HG03520 (cell line): Measurements from ENCODE around the gene KCNMA1.
A peak's percentile ranks its signal among the peaks of the same experiment; 100 is the strongest.

Experiments used
- ATAC-seq: cut with Tn5 transposase; IDR thresholded peaks from one replicate; pipeline ENCODE4 v1.9.1; 2021; ENCODE audit warnings: mild to moderate bottlenecking, moderate library complexity; ENCODE audit not compliant: unreplicated experiment

KCNMA1 gene

GRCh38 chr10:77635402-77636227, 2.0 kb downstream of the KCNMA1 start:
- no peak for ATAC-seq

GRCh38 chr10:77634939-77635338, 2.7 kb downstream of the KCNMA1 start:
- no peak for ATAC-seq

- ATAC-seq = no peak
These were observed 4.2 kb downstream of the KCNMA1 start for GRCh38 chr10:77633376-77633775.

GRCh38 chr10:77631241-77631640, 6.4 kb downstream of the KCNMA1 start:
- ATAC-seq = no peak

- ATAC-seq = no peak
These were observed 7.1 kb downstream of the KCNMA1 start for GRCh38 chr10:77630507-77630848.

GRCh38 chr10:77629775-77630506, 7.7 kb downstream of the KCNMA1 start:
- no peak for ATAC-seq

GRCh38 chr10:77628906-77629730, 8.5 kb downstream of the KCNMA1 start:
- ATAC-seq = no peak

GRCh38 chr10:77626266-77626935, 11.2 kb downstream of the KCNMA1 start:
- ATAC-seq = no peak

- ATAC-seq = no peak
These were observed 12.2 kb downstream of the KCNMA1 start for GRCh38 chr10:77625379-77625778.

- ATAC-seq = peak; percentile 73
These were observed 14.7 kb downstream of the KCNMA1 start for GRCh38 chr10:77622889-77623291.

GRCh38 chr10:77620731-77621130, 16.9 kb downstream of the KCNMA1 start:
- no peak for ATAC-seq

GRCh38 chr10:77619964-77620703, 17.5 kb downstream of the KCNMA1 start:
- ATAC-seq = no peak

- no peak for ATAC-seq
These were observed 19.5 kb downstream of the KCNMA1 start for GRCh38 chr10:77618117-77618516.

- no peak for ATAC-seq
These were observed 20.8 kb downstream of the KCNMA1 start for GRCh38 chr10:77616766-77617165.

GRCh38 chr10:77614778-77615625, 22.6 kb downstream of the KCNMA1 start:
- ATAC-seq = no peak

- ATAC-seq = no peak
These were observed 24.0 kb downstream of the KCNMA1 start for GRCh38 chr10:77613476-77614130.

GRCh38 chr10:77611670-77612069, 25.9 kb downstream of the KCNMA1 start:
- ATAC-seq = no peak

GRCh38 chr10:77611221-77611620, 26.4 kb downstream of the KCNMA1 start:
- no peak for ATAC-seq

GRCh38 chr10:77609781-77610272, 27.8 kb downstream of the KCNMA1 start:
- no peak for ATAC-seq
